ENCODE data around the gene TRUB2.

Gene TRUB2

DNA sequence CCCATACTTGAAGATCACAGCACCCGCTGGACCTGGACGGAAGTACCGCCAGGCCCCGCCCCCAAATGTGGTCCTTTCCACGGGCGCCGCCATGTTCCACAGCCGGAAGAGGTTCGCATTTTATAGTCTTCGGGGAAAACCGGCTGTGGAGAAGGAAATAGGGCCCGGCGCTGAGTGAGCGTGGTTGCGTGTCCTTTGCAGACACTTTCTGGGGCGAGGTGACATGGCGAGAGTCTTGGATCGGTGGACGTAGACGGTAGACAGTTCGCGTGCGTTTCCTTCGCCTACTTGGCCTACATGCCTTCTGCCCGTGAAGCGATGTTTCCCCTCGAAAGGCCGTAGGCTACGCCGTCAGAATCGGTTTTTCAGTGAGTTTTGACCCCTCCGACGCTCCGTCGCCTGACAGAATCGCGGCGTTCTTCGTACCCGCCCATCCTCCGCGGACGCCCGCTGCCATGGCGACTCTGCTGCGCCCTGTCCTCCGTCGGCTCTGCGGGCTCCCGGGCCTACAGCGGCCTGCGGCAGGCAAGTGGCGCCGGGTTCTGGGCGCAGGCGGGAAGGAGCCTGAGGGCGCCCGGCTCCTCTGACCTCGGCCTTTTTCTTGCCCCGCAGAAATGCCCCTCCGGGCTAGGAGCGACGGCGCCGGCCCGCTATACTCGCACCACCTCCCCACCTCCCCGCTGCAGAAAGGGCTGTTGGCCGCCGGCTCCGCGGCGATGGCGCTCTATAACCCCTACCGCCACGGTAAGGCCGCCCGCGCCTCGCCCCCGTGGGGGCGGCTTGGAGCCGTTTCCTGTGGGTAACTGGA is at the start of gene TRUB2, which contains the start of gene COQ4:
TRUB2 (minus strand) TSS at position 44 of the 808 bp plus-strand sequence; CDS start at position 5, 39 bp downstream.
COQ4 (plus strand) TSS at position 436 of the 808 bp plus-strand sequence; CDS start at position 456, 20 bp downstream.
- peak; percentile 76 to 88 (median 81) for DNase-seq (ENCODE audit: low read depth in 2 of 3, low spot score in 2 of 3)

GRCh38 chr9:128371630-128372117 is 49.4 kb upstream of the TRUB2 start:
- no peak for DNase-seq (ENCODE audit: low read depth in 2 of 3, low spot score in 2 of 3)

- DNase-seq (ENCODE audit: low read depth in 2 of 3, low spot score in 2 of 3), result peak; percentile 82 to 92 (median 86)
Observed at GRCh38 chr9:128370752-128371629, 48.7 kb upstream of the TRUB2 start, which contains the start of gene URM1. Gene URM1 (plus strand): TSS chr9:128371374. CDS start chr9:128371381, 7 bp downstream.

GRCh38 chr9:128370367-128370751 is 48.1 kb upstream of the TRUB2 start:
- DNase-seq (ENCODE audit: low read depth in 2 of 3, low spot score in 2 of 3), result no peak

GRCh38 chr9:128369024-128369706 is 46.9 kb upstream of the TRUB2 start:
- DNase-seq (ENCODE audit: low read depth in 2 of 3, low spot score in 2 of 3), result no peak

DNA sequence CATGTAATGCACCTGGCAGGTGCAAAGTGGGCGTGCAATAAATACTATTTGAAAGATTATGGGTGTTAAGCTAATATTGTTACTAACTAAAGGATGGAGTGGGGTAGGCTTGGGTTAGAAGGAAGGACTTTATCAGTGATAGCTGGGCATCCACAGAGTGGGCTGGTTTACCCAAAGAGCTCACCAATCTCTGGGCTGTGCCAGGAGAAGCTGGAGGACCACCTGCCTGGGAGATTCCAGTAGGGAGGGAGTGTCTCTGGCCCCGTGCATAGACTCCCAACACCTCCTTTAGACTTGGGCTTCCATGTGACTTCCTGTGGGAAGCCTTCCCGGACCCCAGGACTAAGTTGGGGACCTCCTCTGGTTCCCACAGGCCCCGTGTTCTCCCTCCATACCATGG is 43.3 kb upstream of the TRUB2 start:
- DNase-seq (ENCODE audit: low read depth in 2 of 3, low spot score in 2 of 3), result no peak

DNA sequence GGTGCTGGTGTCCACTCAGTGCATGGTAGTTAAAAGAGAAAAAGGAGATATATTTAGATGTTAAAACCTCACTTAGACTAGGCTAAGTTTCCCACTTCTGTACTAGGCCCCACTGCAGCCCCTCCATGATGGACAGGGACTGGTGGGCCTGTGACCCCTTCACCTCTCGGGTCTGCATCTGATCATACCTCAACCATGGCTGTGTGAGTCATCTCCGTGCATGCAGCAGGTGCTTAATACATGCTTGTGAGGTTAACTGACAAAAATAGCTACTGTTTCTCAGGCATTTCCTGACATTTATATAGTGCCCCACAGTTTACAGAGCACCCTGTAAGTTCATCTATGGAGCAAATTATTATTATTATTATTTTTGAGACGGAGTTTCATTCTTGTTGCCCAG is 40.5 kb upstream of the TRUB2 start:
- DNase-seq (ENCODE audit: low read depth in 2 of 3, low spot score in 2 of 3), result no peak

- peak in 2 of 3 experiments; percentile 49 to 51 for DNase-seq (ENCODE audit: low read depth in 2 of 3, low spot score in 2 of 3)
Observed at GRCh38 chr9:128361986-128362646, 39.9 kb upstream of the TRUB2 start.

DNA sequence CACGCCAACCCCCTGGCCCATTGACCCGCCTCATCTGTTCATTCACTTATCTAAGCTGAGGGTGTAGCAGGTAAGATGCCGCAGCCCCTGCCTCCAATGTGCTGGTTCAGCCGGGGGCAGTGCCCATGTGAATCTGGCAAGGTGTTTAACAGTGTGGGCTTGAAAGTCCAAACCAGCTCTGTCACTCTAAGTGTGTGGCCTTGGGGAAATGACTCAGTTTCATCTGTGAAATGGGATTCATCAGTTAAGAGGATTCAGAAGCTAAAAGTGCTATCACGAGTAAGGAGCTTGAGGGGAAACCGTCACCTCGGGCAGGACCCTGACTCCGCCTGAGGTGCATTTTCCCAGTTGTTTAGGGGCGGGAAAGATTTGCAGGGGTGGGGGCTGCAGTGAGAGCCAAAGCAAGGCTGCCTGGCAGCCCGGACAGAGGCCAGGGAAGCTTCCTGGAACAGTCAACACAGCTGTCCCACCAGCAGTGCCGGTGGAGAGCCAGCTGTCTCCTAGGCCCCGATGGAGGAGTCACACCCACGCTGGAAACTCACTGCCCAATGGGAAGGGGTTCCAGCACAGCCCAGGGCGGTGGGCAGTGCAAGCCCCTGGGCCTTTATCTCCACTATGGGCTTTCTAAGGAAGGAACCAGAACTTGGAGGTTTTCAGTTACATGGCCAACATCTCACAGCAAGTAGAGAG is 39.2 kb upstream of the TRUB2 start:
- no peak for DNase-seq (ENCODE audit: low read depth in 2 of 3, low spot score in 2 of 3)

- DNase-seq (ENCODE audit: low read depth in 2 of 3, low spot score in 2 of 3), result no peak
Observed at GRCh38 chr9:128360826-128361225, 38.6 kb upstream of the TRUB2 start.

- DNase-seq (ENCODE audit: low read depth in 2 of 3, low spot score in 2 of 3), result no peak
Observed at GRCh38 chr9:128358861-128359260, 36.6 kb upstream of the TRUB2 start.

- no peak for DNase-seq (ENCODE audit: low read depth in 2 of 3, low spot score in 2 of 3)
Observed at GRCh38 chr9:128358090-128358489, 35.8 kb upstream of the TRUB2 start.

DNA sequence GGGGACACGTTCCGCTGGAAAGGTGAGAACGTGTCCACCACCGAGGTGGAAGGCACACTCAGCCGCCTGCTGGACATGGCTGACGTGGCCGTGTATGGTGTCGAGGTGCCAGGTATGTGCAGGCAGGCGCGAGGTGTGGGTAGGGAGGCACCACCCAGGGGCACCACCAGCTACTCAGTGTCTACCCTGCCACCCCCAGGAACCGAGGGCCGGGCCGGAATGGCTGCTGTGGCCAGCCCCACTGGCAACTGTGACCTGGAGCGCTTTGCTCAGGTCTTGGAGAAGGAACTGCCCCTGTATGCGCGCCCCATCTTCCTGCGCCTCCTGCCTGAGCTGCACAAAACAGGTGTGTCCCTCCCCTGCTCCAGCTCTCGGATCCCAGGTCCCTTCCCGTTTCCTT is 33.2 kb upstream of the TRUB2 start:
- no peak for DNase-seq (ENCODE audit: low read depth in 2 of 3, low spot score in 2 of 3)

GRCh38 chr9:128349772-128350171 is 27.5 kb upstream of the TRUB2 start:
- DNase-seq (ENCODE audit: low read depth in 2 of 3, low spot score in 2 of 3), result no peak

DNA sequence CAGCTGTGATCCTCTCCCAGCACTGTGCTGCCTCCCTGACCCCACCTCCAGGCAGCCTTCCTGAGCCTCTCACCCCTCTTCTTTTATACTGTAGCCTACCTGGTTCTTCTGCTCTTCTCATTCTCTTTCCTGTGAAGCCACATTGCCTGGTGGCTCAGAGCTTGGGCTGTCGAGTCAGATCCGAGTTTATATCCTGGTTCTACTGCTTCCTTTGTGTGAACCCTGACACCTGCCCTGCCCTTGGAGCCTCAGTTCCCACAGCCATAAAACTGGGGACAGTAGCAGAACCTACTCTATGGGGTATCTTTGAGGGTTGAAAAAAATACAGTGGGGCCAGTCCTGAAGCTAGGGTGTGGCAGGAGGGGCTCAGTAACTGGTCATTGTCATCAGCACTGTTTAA is 26.9 kb upstream of the TRUB2 start:
- no peak for DNase-seq (ENCODE audit: low read depth in 2 of 3, low spot score in 2 of 3)

DNA sequence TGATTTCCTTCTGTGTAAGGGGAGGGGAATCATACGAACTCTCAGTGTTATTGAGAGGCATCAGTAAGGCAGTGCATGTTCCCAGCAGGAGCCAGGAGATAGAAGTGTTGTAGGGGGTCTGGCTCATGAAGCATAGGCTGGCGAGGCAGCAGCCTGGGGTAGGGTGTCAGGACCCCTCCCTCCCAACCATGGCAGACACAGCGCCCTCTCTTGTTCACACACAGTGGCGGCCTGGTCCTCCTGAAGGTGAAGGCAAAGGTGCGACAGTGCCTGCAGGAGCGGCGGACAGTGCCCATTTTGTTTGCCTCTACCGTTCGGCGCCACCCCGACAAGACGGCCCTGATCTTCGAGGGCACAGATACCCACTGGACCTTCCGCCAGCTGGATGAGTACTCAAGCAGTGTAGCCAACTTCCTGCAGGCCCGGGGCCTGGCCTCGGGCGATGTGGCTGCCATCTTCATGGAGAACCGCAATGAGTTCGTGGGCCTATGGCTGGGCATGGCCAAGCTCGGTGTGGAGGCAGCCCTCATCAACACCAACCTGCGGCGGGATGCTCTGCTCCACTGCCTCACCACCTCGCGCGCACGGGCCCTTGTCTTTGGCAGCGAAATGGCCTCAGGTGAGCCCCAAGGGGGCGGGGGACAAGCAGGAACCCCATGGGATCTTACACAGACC is 22.8 kb upstream of the TRUB2 start:
- DNase-seq (ENCODE audit: low read depth in 2 of 3, low spot score in 2 of 3), result no peak

DNA sequence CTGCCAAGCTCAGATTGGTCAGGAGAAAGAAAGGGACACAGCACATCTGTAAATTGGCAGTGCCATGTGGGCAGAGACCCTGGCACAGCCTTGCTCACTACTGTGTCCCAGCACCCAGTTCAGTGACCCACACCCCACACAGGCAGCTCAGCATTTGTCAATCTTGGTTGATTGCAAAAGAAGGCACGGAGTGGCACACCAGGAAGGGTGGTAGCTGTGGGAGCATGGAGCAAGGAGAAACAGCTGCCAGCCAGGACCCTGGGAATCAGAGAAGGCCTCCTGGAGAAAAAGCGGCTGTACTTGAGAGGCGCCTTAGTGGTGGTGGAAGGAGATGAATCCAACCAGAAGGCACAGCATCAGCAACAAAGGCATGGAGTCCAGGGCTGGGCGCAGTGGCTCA is 21.6 kb upstream of the TRUB2 start:
- no peak for DNase-seq (ENCODE audit: low read depth in 2 of 3, low spot score in 2 of 3)

- DNase-seq (ENCODE audit: low read depth in 2 of 3, low spot score in 2 of 3), result no peak
Observed at GRCh38 chr9:128342971-128343680, 20.9 kb upstream of the TRUB2 start.

DNA sequence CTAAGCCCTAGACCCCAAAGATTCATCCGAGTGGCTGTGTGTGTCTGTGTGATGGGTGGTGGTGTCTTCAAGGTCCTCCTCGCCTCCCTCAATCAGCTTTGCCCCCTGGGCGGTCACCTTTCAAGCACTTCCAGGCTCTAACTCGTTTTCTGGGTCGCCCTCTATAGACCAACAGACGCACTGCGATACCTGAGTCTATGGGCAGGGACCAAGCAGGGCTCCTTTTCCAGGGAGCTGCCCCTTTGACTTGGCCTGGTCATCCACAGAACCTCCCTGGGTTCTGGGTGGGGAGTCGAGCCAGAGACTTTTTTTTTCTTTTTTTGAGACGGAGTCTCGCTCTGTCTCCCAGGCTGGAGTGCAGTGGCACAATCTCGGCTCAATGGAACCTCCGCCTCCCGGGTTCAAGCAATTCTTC is 19.2 kb upstream of the TRUB2 start:
- peak; percentile 24 to 47 (median 33) for DNase-seq (ENCODE audit: low read depth in 2 of 3, low spot score in 2 of 3)

Data from activated CD8-positive, alpha-beta memory T cell treated with anti-CD3 and anti-CD28 coated beads for 48 hours (primary cell).